ENCODE measurements around the gene LDLRAD4.

Gene LDLRAD4

GRCh38 chr18:13440277-13441248, 222.0 kb downstream of the LDLRAD4 start:
- DNase-seq (ENCODE audit: low read depth in 2 of 2, low spot score in 1 of 2): no peak

- DNase-seq (ENCODE audit: low read depth in 2 of 2, low spot score in 1 of 2): no peak
Measured at GRCh38 chr18:13441736-13442135, 223.2 kb downstream of the LDLRAD4 start.

- DNase-seq (ENCODE audit: low read depth in 2 of 2, low spot score in 1 of 2): no peak
Measured at GRCh38 chr18:13442451-13442850, 223.9 kb downstream of the LDLRAD4 start.

GRCh38 chr18:13443552-13443951, 225.0 kb downstream of the LDLRAD4 start:
- DNase-seq (ENCODE audit: low read depth in 2 of 2, low spot score in 1 of 2): no peak

- no peak for DNase-seq (ENCODE audit: low read depth in 2 of 2, low spot score in 1 of 2)
Measured at GRCh38 chr18:13444430-13445240, 226.1 kb downstream of the LDLRAD4 start.

GRCh38 chr18:13445241-13445897, 226.8 kb downstream of the LDLRAD4 start:
- DNase-seq (ENCODE audit: low read depth in 2 of 2, low spot score in 1 of 2): no peak

- DNase-seq (ENCODE audit: low read depth in 2 of 2, low spot score in 1 of 2): no peak
Measured at GRCh38 chr18:13446024-13446423, 227.5 kb downstream of the LDLRAD4 start.

- no peak for DNase-seq (ENCODE audit: low read depth in 2 of 2, low spot score in 1 of 2)
Measured at GRCh38 chr18:13446610-13447461, 228.3 kb downstream of the LDLRAD4 start.

- no peak for DNase-seq (ENCODE audit: low read depth in 2 of 2, low spot score in 1 of 2)
Measured at GRCh38 chr18:13447621-13448334, 229.2 kb downstream of the LDLRAD4 start.

- no peak for DNase-seq (ENCODE audit: low read depth in 2 of 2, low spot score in 1 of 2)
Measured at GRCh38 chr18:13448335-13448795, 229.8 kb downstream of the LDLRAD4 start.

GRCh38 chr18:13449651-13450050, 231.1 kb downstream of the LDLRAD4 start:
- DNase-seq (ENCODE audit: low read depth in 2 of 2, low spot score in 1 of 2): no peak

- no peak for DNase-seq (ENCODE audit: low read depth in 2 of 2, low spot score in 1 of 2)
Measured at GRCh38 chr18:13450289-13451212, 232.0 kb downstream of the LDLRAD4 start.

GRCh38 chr18:13451213-13451540, 232.6 kb downstream of the LDLRAD4 start:
- DNase-seq (ENCODE audit: low read depth in 2 of 2, low spot score in 1 of 2): no peak

- no peak for DNase-seq (ENCODE audit: low read depth in 2 of 2, low spot score in 1 of 2)
Measured at GRCh38 chr18:13451661-13452387, 233.3 kb downstream of the LDLRAD4 start.

GRCh38 chr18:13452388-13452811, 233.8 kb downstream of the LDLRAD4 start:
- no peak for DNase-seq (ENCODE audit: low read depth in 2 of 2, low spot score in 1 of 2)

- no peak for DNase-seq (ENCODE audit: low read depth in 2 of 2, low spot score in 1 of 2)
Measured at GRCh38 chr18:13452871-13453680, 234.5 kb downstream of the LDLRAD4 start.

- no peak for DNase-seq (ENCODE audit: low read depth in 2 of 2, low spot score in 1 of 2)
Measured at GRCh38 chr18:13453714-13454113, 235.2 kb downstream of the LDLRAD4 start.

All from stimulated activated CD8-positive, alpha-beta memory T cell treated with anti-CD3 and anti-CD28 coated beads, Interleukin-4, amount 100 ng/mL, for 4 hours (primary cell).